Kidney epithelial cell (primary cell): ENCODE measurements around the gene WDR86. TPM values are rescaled to one million over a fixed set of nuclear protein-coding genes. Genes with fewer than 3 reads are reported as not detected.

Experiments
- DNase-seq: peaks from one replicate; pipeline ENCODE4 v3.0.0-alpha.2; 2010; ENCODE audit warnings: low read depth
- H3K27me3 ChIP-seq: 2 replicates; pipeline ENCODE4 v1.6.0; 2011; ENCODE audit warnings: low read length; ENCODE audit not compliant: control insufficient read depth, insufficient read depth
- H3K36me3 ChIP-seq: 2 replicates; pipeline ENCODE4 v1.5.1; 2011; ENCODE audit warnings: low read length; ENCODE audit not compliant: control insufficient read depth, insufficient read depth
- H3K4me3 ChIP-seq: 2 replicates; pipeline ENCODE4 v1.5.1; 2011; ENCODE audit warnings: low read depth, mild to moderate bottlenecking, control low read depth, low read length
- CTCF ChIP-seq: IDR thresholded peaks from 2 replicates; pipeline ENCODE4 v1.5.1; 2011; ENCODE audit warnings: mild to moderate bottlenecking, moderate library complexity, low read length, control low read depth, inconsistent platforms; ENCODE audit not compliant: insufficient read depth, poor library complexity, severe bottlenecking
- total RNA-seq: library from RNA; depleted of rRNA; stranded (reverse); fragments of >200 nt; gene quantifications from 2 replicates; pipeline ENCODE4 v1.2.3, GENCODE V29; 2015

WDR86 gene
- 19.6 and 22.7 TPM in 2 replicates for total RNA-seq

DNA sequence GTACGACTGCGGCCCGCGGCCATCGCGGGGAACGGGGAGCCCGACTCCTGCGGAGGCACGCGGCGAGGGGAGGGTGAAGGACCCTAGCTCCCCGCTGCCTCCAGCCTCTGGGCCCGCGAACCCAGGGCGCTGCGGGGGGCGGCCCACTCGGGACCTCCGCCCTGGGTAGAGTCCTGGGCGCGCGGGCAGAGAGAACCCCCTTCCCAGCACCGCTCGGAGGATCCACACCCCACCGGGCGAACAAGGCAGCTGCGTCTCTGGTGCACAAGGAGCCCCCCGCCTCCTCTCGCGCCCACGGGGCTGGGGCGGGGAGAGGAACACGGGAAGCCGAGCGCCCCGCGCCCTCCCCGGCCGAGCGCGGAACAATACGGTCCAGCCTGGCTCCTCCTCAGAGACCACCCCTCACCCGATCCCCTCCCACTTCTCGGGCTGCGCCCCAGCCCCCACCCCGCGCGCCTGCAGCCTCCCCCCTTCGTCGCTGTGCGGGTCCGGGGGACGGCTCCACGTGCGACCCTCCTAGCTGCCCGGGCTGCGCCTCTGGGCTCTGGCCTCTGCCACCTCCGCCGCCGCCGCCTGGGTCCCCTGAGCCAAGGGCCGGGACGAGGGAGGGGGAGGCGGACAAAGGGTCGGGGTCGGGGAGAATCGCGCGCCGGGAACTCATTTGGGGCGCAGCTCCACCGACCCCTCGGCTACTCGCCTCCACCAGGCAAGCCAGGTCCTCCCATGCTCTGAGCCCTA, at the start of gene WDR86:
TSS of gene WDR86 (minus strand) at position 372 of the 738 bp plus-strand sequence. CDS start 449 bp downstream, outside the sequence.
- Histone ChIP-seq H3K4me3 (peak within 1 kb of the TSS; percentile 52), H3K36me3 (no peaks in the 10 kb centered on the region), H3K27me3 (peaks cover 46% of the 10 kb centered on the region)
- DNase-seq, result no peak
- no peak for TF ChIP-seq CTCF

DNA sequence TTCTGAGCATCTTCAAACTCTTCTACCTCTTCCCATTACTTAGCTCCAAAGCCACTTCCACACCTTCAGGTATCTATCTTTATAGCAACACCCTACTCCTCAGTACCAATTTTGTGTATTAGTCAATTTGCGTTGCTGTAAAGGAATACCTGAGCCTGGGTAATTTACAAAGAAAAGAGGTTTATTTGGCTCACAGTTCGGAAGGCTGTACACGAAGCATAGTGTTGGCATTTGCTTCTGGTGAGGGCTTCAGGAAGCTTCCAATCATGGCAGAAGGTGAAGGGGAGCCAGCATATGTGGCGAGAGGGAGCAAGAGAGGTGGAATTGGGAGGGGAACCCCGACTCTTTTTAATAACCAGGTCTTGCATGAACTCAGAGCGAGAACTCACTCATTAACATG, 47.7 kb upstream of the WDR86 start:
- TF ChIP-seq CTCF, result no peak
- no peak for DNase-seq
- H3K27me3 ChIP-seq, result no peaks in the 10 kb centered on the region

DNA sequence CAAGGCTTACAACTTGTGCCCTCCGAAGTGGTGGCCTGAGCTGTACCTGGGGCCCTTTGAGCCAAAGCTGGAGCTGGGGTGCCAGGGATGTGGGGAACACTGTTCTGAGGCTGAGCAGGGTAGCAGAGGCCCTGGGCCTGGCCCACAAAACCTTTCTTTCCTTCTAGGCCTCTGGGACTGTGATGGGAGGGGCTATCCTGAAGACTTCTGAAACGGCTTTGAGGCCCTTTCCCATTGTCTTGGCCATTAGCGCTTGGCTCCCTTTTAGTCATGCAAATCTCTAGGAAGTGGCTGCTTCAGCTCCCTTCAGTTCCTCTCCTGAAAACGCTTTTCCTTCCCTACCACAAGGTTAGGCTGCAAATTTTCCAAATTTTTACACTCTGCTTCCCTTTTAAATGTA, 46.9 kb upstream of the WDR86 start:
- Histone ChIP-seq H3K27me3 (peaks cover 5% of the 10 kb centered on the region), H3K4me3 (no peak overlapping the region), H3K36me3 (no peaks in the 10 kb centered on the region)
- no peak for TF ChIP-seq CTCF
- DNase-seq, result no peak

More for the DNA sequence above, 47.7 kb upstream of the WDR86 start:
- H3K36me3 ChIP-seq, result peaks cover 1% of the 10 kb centered on the region
- no peak overlapping the region for H3K4me3 ChIP-seq

- Histone ChIP-seq H3K36me3 (no peaks in the 10 kb centered on the region), H3K27me3 (peaks cover 8% of the 10 kb centered on the region), H3K4me3 (no peak overlapping the region)
- no peak for TF ChIP-seq CTCF
- no peak for DNase-seq
Measured at GRCh38 chr7:151456276-151456675, 46.4 kb upstream of the WDR86 start.

- Histone ChIP-seq H3K27me3 (peaks cover 9% of the 10 kb centered on the region), H3K36me3 (no peaks in the 10 kb centered on the region), H3K4me3 (no peak overlapping the region)
- DNase-seq, result no peak
- TF ChIP-seq CTCF, result no peak
Measured at GRCh38 chr7:151455690-151456089, 45.9 kb upstream of the WDR86 start.

- no peak for DNase-seq
- H3K36me3 ChIP-seq, result no peaks in the 10 kb centered on the region
- H3K27me3 ChIP-seq, result peaks cover 9% of the 10 kb centered on the region
- TF ChIP-seq CTCF, result no peak
- no peak overlapping the region for H3K4me3 ChIP-seq
Measured at GRCh38 chr7:151454932-151455530, 45.2 kb upstream of the WDR86 start.
